Mammary epithelial cell (primary cell): ENCODE data around the gene ALDH3B2.
"Not testable (repeated sequence)": the region's sequence is repeated elsewhere in the genome, so short reads cannot be mapped to it uniquely, and the experiment has no call there.

ENCODE experiments used
- CTCF ChIP-seq, 2 donors: IDR thresholded peaks in 1 of 2; conservative IDR thresholded peaks in 1 of 2; 2 replicates each; pipeline ENCODE4 v1.5.1; 2011 to 2012; ENCODE audit warnings: inconsistent platforms in 2 of 2, low read length in 2 of 2, mild to moderate bottlenecking in 2 of 2, control low read depth in 1 of 2, low read depth in 1 of 2; ENCODE audit not compliant: insufficient read depth in 1 of 2; ENCODE audit errors: extremely low read depth in 1 of 2
- EZH2 ChIP-seq: IDR thresholded peaks from 2 replicates; pipeline ENCODE4 v1.6.1; 2012; ENCODE audit warnings: low read length, inconsistent platforms, borderline replicate concordance

- not testable (repeated sequence) for TF ChIP-seq CTCF (conservative IDR thresholded peaks at IDR 0.05 in 1 of 2, IDR thresholded peaks at IDR 0.05 in 1 of 2; ENCODE audit: extremely low read depth in 1 of 2, insufficient read depth in 1 of 2, low read depth in 1 of 2, low read length in 2 of 2); EZH2
Observed at GRCh38 chr11:67619683-67620618, 54.5 kb downstream of the ALDH3B2 start.
